Activated T-helper 1 cell treated with Interleukin-2 at 50 U/mL for 16 hours (primary cell): ENCODE results near the gene HERC2.

Experiments used
- DNase-seq: peaks from one replicate; pipeline ENCODE4 v3.0.0-alpha.2; 2020; ENCODE audit warnings: low read depth

Gene HERC2

GRCh38 chr15:28097656-28098359 is 224.2 kb downstream of the HERC2 start:
- no peak for DNase-seq

GRCh38 chr15:28096670-28097431 is 225.1 kb downstream of the HERC2 start:
- no peak for DNase-seq

- DNase-seq: no peak
Observed at GRCh38 chr15:28096411-28096669, 225.6 kb downstream of the HERC2 start.

GRCh38 chr15:28094732-28095521 is 227.1 kb downstream of the HERC2 start:
- DNase-seq: no peak

GRCh38 chr15:28093752-28094535 is 228.0 kb downstream of the HERC2 start:
- DNase-seq: no peak

GRCh38 chr15:28091313-28091712 is 230.7 kb downstream of the HERC2 start:
- no peak for DNase-seq

- DNase-seq: no peak
Observed at GRCh38 chr15:28086175-28086703, 235.7 kb downstream of the HERC2 start.

- DNase-seq: no peak
Observed at GRCh38 chr15:28085489-28086174, 236.3 kb downstream of the HERC2 start.

GRCh38 chr15:28084547-28084946 is 237.4 kb downstream of the HERC2 start:
- no peak for DNase-seq

GRCh38 chr15:28082891-28083684 is 238.9 kb downstream of the HERC2 start:
- no peak for DNase-seq

- DNase-seq: no peak
Observed at GRCh38 chr15:28081594-28081993, 240.4 kb downstream of the HERC2 start.

- no peak for DNase-seq
Observed at GRCh38 chr15:28080386-28080785, 241.6 kb downstream of the HERC2 start.

- DNase-seq: no peak
Observed at GRCh38 chr15:28079313-28079969, 242.5 kb downstream of the HERC2 start.

- DNase-seq: no peak
Observed at GRCh38 chr15:28078191-28078719, 243.7 kb downstream of the HERC2 start.

- no peak for DNase-seq
Observed at GRCh38 chr15:28075573-28075972, 246.4 kb downstream of the HERC2 start.

GRCh38 chr15:28068930-28069329 is 253.0 kb downstream of the HERC2 start:
- no peak for DNase-seq

GRCh38 chr15:28066231-28066630 is 255.7 kb downstream of the HERC2 start:
- DNase-seq: no peak
